Loucy (cell line): ENCODE measurements around the gene COA6.

Source experiments
- H2AFZ ChIP-seq: fragments of 200-600 bp; sonication (generic); 2 replicates; pipeline ENCODE4 v1.6.0; 2016; ENCODE audit warnings: antibody characterized with exemption, mild to moderate bottlenecking, low read length, moderate library complexity
- H3F3A ChIP-seq: fragments of 200-600 bp; 2 replicates; pipeline ENCODE4 v1.6.0; 2016; ENCODE audit warnings: antibody characterized with exemption, low read depth, mild to moderate bottlenecking
- H3K27me3 ChIP-seq: fragments of 200-600 bp; sonication (generic); 2 replicates; pipeline ENCODE4 v1.6.1; 2014; ENCODE audit warnings: low read length, mild to moderate bottlenecking; ENCODE audit not compliant: insufficient read depth, poor library complexity, severe bottlenecking
- H3K36me3 ChIP-seq: fragments of 200-600 bp; sonication (generic); 2 replicates; pipeline ENCODE4 v1.6.1; 2016; ENCODE audit warnings: low read length; ENCODE audit not compliant: insufficient read depth
- H3K4me1 ChIP-seq: fragments of 200-600 bp; sonication (generic); 2 replicates; pipeline ENCODE4 v1.5.1; 2014; ENCODE audit warnings: low read length, mild to moderate bottlenecking; ENCODE audit not compliant: insufficient read depth, poor library complexity, severe bottlenecking
- H3K4me2 ChIP-seq: fragments of 200-600 bp; sonication (generic); 2 replicates; pipeline ENCODE4 v1.6.0; 2014; ENCODE audit warnings: antibody characterized with exemption, low read length, low read depth, mild to moderate bottlenecking; ENCODE audit not compliant: poor library complexity, severe bottlenecking
- H3K4me3 ChIP-seq: fragments of 200-600 bp; sonication (generic); 2 replicates; pipeline ENCODE4 v1.5.1; 2014; ENCODE audit warnings: low read length, mild to moderate bottlenecking, mixed read lengths; ENCODE audit not compliant: poor library complexity, severe bottlenecking
- H3K79me2 ChIP-seq: fragments of 200-600 bp; sonication (generic); 2 replicates; pipeline ENCODE4 v1.6.1; 2014; ENCODE audit warnings: low read length; ENCODE audit not compliant: insufficient read depth
- H3K9ac ChIP-seq: fragments of 200-600 bp; sonication (generic); 2 replicates; pipeline ENCODE4 v1.6.0; 2014; ENCODE audit warnings: mild to moderate bottlenecking, low read depth, low read length, moderate library complexity; ENCODE audit not compliant: poor library complexity, severe bottlenecking
- H3K9me2 ChIP-seq: fragments of 200-600 bp; sonication (generic); replicated peaks from 2 replicates; pipeline ENCODE4 v1.6.1; 2016; ENCODE audit warnings: low read depth, low read length, mixed read lengths
- H3K9me3 ChIP-seq: fragments of 200-600 bp; sonication (generic); 2 replicates; pipeline ENCODE4 v1.6.1; 2014; ENCODE audit warnings: mild to moderate bottlenecking, antibody characterized with exemption, low read length, low read depth; ENCODE audit not compliant: insufficient read depth
- H4K20me1 ChIP-seq: fragments of 200-600 bp; sonication (generic); 2 replicates; pipeline ENCODE4 v1.6.0; 2014; ENCODE audit warnings: antibody characterized with exemption, low read length, mild to moderate bottlenecking; ENCODE audit not compliant: insufficient read depth, poor library complexity, severe bottlenecking
- EZH2phosphoT487 ChIP-seq: fragments of 200-600 bp; IDR thresholded peaks from 2 replicates; pipeline ENCODE4 v1.6.1; 2018; ENCODE audit warnings: antibody characterized with exemption, mild to moderate bottlenecking, moderate library complexity, borderline replicate concordance
- TF ChIP-seq, protein P1 (sequence below): fragments of 200-600 bp; sonication (generic); conservative IDR thresholded peaks from 2 replicates; pipeline ENCODE4 v1.5.1; 2014; ENCODE audit warnings: mild to moderate bottlenecking, antibody characterized with exemption, low read length

Gene COA6

DNA sequence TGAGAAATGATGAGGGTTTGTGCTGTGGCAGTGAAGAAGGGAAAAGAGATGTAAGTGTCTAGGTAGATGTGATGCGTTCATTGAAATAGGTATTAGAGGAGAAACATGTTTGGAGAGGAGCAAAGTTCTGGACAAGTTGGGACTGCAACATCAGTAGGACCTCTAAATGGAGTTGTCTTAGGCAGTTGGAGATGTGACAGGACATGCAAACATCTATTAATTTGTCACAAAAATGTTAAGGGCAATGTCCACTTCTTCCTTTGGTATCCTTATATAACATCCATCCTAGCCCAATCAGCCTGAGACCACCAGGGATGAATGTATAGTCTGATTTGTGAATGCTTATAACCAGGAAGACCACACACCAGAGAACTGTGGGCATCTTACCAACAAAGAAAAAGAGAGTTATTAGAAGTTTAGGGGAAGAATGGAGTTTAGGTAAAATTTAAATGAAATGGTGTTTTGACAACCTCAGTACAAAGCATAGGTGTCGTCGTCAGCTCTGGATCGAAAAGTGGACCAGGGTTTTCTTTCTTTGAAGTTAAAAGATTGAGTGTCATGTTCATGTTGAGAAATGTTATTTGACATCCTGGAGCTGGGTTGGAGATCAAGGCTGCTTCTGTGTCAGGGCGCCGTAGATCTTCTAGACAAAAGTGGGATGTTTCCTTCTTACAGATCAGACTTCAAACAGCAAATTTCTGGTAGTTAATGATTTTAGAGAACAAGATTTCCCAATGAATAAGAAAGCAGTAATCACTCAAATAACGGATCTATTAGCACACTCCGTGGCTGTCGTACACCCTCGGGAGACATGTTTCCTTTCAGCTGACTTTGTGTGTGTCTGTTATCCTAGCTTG lies 8.7 kb downstream of the COA6 start:
- H3K9me3 ChIP-seq: no peaks in the 10 kb centered on the region
- no peak overlapping the region for H3K4me2 ChIP-seq
- no peak overlapping the region for H3K9ac ChIP-seq
- H3F3A ChIP-seq: no peaks in the 10 kb centered on the region
- H3K4me3 ChIP-seq: no peak overlapping the region
- peaks cover 23% of the 10 kb centered on the region; the same call in 1 of the 2 replicates for H3K36me3 ChIP-seq
- no peaks in the 10 kb centered on the region for H3K27me3 ChIP-seq
- H3K9me2 ChIP-seq: no peaks in the 10 kb centered on the region
- H4K20me1 ChIP-seq: no peaks in the 10 kb centered on the region
- peaks cover 4% of the 10 kb centered on the region; the same call in 1 of the 2 replicates for H3K79me2 ChIP-seq
- TF ChIP-seq, protein P1, sequence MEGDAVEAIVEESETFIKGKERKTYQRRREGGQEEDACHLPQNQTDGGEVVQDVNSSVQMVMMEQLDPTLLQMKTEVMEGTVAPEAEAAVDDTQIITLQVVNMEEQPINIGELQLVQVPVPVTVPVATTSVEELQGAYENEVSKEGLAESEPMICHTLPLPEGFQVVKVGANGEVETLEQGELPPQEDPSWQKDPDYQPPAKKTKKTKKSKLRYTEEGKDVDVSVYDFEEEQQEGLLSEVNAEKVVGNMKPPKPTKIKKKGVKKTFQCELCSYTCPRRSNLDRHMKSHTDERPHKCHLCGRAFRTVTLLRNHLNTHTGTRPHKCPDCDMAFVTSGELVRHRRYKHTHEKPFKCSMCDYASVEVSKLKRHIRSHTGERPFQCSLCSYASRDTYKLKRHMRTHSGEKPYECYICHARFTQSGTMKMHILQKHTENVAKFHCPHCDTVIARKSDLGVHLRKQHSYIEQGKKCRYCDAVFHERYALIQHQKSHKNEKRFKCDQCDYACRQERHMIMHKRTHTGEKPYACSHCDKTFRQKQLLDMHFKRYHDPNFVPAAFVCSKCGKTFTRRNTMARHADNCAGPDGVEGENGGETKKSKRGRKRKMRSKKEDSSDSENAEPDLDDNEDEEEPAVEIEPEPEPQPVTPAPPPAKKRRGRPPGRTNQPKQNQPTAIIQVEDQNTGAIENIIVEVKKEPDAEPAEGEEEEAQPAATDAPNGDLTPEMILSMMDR: no peak
- no peak for TF ChIP-seq EZH2phosphoT487
- no peak overlapping the region for H2AFZ ChIP-seq
- no peaks in the 10 kb centered on the region for H3K4me1 ChIP-seq

- Histone ChIP-seq H2AFZ (no peak overlapping the region), H3K4me2 (no peak overlapping the region), H3K9me3 (no peaks in the 10 kb centered on the region), H3F3A (no peaks in the 10 kb centered on the region), H3K79me2 (no peaks in the 10 kb centered on the region), H3K4me1 (no peaks in the 10 kb centered on the region), H3K4me3 (no peak overlapping the region), H3K9ac (no peak overlapping the region), H3K27me3 (no peaks in the 10 kb centered on the region), H3K36me3 (peaks cover 15% of the 10 kb centered on the region; the same call in 1 of the 2 replicates), H3K9me2 (no peaks in the 10 kb centered on the region), H4K20me1 (no peaks in the 10 kb centered on the region)
- TF ChIP-seq EZH2phosphoT487: no peak
- TF ChIP-seq, protein P1: no peak
These were observed 12.9 kb downstream of the COA6 start for GRCh38 chr1:234386122-234386521.

DNA sequence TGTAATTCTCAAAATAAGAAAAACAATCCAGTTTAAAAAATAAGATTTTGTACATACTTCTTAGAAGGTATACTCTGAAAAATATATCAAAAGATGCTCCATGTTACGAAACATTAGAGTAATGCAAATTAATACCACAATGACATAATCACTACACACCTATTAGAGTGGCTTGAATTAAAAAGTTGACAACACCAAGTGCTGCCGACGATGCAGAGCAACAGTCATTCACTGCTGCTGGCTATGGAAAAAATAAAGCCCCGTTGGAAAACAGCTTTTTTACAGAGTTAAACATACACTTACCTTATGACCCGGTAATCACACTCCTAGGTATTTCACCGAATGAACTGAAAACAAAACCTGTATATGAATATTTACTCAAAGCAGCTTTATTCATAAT lies 14.8 kb downstream of the COA6 start:
- Histone ChIP-seq H3F3A (no peaks in the 10 kb centered on the region), H2AFZ (no peak overlapping the region), H3K9me2 (no peaks in the 10 kb centered on the region), H3K9ac (no peak overlapping the region), H3K36me3 (peaks cover 32% of the 10 kb centered on the region; the same call in 1 of the 2 replicates), H3K79me2 (no peaks in the 10 kb centered on the region), H3K4me2 (no peak overlapping the region), H3K4me3 (no peak overlapping the region), H3K9me3 (no peaks in the 10 kb centered on the region), H3K4me1 (no peaks in the 10 kb centered on the region), H3K27me3 (no peaks in the 10 kb centered on the region), H4K20me1 (no peaks in the 10 kb centered on the region)
- no peak for TF ChIP-seq EZH2phosphoT487
- TF ChIP-seq, protein P1: no peak
